ENCODE results near the gene PHLDB1.
"Not testable (repeated sequence)": the region's sequence is repeated elsewhere in the genome, so short reads cannot be mapped to it uniquely, and the experiment has no call there.

The PHLDB1 gene

DNA sequence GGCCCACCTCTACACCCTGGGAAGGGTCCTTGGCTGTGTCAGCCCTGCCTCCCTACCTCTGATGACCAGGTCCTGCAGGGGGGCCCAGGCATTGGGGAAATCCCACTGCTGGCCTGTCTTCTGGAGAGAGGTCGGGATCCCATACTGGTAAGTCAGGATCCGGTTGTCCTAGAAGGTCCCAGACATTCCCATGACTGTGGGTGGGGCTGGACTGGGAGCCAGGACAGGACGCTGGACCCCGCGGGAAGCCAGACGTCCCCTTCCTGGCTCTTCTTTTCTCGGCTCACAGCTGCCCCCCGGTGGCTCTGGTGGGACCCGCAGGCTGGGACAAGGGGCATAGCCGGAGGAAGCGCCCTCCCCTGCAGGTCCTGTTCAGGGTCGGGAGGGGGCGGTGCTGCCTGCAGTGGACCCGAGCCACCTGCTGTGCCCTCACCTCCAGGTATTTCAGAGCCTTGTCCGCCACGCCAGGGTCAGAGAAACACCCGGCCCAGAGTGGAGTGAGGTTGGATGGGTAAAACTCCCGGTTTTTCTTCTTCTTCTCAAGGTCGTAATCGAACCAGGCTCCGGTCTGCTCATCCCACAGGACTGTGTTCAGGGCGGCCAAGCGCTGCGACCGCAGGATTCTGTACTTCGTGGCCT is 52.0 kb downstream of the PHLDB1 start:
- peak; percentile 84 for DNase-seq (ENCODE audit: low read depth)

DNA sequence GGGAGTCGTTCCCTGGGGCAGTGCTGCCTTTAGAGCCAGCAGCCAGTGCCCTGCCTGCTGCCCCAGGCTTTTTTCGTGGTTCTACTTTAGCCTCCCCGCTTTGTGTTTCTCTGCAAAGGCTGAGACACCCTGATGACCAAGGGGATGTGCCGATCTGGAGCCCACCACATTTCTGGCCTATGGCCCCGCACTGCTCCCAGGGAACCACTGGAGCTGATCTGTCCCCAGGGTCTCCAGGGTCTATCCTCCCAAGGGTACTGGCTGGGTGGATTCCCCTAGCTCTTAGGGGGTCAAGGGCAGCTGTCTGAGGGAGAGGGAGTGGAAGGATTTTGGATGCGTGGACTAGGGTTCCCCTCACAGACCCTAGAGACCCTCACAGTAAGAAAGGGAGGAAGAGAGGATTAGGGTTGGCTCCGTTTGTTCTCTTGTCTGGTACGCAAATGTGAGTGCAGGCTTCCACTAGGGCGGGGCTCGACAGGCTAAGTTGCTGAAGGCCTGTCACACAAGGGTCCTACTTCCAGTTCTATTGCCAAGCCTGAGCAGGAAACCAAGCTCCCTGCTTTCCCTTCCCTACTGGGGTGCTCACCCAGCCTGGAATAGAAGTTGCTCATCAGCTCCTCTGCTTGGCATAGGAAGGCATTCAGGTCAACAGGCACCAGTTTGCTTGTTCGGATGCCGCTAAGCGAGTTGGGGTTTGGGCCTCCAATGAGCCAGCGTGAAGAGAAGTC is 52.7 kb downstream of the PHLDB1 start:
- no peak for DNase-seq (ENCODE audit: low read depth)

DNA sequence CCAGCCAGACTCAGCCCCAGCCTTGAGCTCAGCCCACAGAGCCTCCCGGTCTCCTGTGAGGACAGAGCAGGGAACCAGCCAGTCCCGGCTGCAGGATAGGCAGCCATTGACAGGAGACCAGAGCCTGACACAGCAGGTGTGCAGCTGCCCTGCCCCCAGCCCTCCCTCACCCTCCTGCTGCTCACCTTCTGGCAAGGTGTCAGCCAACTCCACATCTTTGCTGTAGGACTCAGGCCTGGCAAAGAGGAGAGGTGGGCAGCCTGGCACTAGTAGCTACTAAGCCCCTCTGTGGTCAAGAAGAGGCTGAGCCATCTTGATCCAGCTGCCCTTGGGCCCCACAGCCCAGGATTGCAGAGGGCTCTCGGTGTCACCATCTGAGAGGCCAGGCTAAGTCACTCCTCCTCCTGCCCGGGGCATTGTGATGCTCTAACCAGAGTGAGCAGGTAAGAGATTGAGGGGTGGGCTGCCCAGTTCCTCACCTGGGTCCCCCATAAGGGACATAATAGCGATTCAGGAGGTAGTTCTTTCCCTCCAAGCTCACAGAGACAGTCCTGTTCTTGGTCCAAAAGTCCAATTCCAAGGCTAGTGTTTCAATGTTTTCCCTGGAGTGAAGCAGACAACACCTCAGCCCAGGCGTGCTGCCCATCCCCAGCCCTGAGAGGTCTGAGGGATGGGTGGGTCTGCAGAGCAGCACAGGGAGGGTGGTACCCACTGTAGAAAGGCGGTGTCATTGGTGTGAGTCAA is 53.4 kb downstream of the PHLDB1 start:
- no peak for DNase-seq (ENCODE audit: low read depth)

DNA sequence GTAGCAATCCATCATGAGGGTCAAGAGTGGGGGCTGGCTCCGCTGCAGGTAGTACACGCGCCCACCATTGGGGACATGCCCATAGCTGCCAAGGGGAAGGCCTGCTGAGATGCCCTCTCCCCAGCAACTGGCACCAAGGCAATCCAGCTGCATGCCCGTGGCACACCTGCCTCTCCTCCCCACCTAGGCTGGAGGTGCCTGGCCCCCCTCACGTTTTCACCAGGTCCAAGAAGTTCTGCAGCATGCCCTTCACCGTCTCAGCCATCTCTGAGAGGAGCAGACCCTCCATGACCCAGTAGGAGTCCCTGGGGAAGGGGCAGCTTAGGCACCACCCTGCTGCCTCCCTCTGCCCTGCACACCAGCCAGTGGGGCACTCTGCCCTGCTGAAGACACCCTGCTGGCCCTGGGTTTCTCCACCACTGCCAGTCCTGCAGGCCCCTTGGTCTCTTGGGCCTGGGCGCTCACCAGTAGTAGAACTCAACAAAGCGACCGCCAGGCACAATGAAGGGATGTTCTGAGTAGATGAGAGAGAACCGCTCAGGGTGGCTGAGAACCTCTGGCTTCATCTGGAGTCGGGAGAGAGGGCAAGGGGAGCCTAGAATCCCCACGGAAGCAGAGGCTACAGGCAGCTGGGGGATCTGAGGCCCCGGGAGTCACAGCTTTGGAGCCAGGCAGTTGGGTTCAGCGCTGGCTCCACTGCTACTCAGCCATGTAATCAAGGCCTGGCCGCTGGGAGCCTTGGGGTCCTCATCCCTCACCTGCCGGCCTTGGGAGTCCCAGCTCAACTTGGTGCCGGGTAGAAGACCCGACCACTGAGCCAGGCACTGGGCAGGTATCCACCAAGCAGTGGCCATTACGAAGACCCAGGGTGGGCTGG is 54.2 kb downstream of the PHLDB1 start:
- DNase-seq (ENCODE audit: low read depth): no peak

DNA sequence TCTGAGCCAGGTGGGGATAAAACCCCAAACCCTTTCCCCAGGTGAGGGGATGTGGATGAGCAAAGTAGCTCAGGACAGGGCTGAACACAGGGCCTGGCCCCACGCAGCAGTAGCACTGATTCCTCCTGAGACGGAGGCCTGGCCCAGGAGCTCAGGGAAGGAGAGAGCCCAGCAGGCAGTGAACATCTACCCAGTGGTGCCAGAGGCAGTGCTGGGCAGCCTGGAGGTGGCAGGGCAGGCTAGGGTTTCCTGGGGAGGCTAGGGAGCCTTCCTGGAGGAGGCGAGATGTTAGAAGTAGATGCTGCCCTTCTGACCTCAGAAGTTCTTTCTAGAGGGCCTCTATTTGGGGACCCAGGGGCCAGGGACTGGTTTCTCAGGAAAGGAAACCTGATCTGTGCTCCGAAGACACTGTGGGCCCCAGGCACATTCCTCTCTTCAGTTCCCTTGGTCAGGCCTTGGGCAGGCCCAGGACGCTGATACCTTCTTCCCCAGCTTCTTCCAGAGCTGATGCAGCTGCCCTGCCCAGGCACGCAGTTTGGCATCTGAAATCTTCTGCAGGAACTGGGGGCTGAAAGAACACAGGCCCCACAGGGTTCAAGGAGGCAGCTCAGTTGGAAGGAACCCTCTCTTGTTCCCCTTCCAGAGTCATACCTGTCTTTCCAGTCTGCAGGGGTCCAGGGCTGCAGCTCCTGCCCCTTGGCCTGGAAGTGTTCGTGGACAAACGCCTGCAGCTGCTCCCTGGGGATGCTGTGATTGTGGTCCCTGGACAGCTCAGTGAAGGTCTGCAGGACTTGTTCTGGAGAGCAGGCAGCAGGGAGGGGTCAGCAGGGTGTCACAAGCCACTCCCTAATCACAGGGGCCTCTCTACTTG is 55.2 kb downstream of the PHLDB1 start:
- DNase-seq (ENCODE audit: low read depth): no peak

DNA sequence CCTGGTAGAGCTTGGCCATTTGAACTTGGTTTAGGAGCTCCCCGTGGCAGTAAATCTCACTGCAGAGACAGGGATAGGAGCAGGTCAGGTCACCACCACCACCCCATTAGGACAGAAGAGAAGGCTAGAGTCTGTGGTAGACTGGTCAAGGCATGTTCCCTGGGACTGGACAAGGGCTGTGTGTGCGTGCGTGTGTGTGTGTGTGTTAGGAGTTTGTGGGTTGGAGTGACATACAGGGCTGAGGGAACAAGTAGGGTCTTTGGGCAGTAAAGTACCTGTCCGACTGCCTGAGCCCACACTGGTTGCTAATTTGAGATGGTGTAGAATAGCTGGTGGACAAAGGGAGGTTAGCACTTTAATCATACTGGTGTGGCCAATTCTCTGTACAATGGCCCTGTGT is 56.0 kb downstream of the PHLDB1 start:
- no peak for DNase-seq (ENCODE audit: low read depth)

DNA sequence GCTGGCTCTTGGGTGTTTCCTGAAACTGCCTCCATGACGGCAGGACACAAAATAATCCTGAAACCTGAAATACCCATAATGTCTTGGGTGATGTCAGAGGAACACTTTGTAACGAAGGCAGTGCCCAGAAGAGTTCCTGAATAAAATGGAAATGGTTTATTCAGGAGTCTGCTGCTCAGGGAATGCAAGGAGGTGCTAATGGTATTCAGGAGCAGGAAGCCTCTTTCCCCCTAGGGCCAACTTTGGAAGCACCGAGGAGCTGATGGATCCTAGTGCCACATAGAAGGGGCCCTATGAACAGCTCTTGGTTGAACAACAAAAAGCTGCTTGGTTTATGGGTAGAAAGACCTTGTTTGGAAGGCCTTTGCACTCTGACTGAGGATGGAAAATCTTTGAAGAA is 56.5 kb downstream of the PHLDB1 start:
- DNase-seq (ENCODE audit: low read depth): no peak

DNA sequence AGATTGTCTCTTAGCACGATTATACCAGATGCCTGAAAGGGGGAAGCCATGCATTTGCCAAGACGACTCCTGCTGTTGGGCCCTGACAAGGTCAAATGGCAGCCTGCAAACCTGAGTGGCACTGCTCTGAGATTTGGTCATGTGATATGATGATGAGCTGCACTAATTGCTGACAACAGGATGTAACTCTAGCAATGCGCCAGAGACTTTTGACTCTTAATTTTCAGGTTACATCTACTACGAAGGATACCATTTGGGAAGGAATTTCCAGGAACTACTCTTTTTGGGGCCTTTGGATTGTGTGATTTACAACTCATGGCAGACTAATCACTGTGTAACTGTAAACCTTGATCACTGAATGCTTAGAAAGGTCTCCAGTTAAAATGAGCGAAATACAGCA is 59.0 kb downstream of the PHLDB1 start:
- DNase-seq (ENCODE audit: low read depth): no peak

DNA sequence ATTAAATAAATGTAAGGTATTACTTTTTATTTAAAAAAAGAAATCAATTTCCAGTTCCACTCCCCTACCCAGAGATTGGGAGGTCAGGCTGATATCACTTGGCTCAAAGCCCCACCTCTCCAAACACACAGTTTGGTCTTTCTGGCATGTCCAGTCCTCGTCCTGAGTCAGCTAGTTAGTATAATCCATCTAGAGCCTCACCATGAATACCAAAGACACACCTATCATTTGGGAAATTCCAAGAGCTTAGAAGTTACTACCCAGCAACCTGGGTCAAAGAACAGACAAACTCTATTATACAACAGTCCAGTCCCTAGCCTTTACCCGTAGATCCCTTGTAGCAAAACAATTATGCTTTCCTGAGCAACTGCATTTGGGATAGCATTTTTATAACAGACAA is 62.6 kb downstream of the PHLDB1 start:
- DNase-seq (ENCODE audit: low read depth): no peak

DNA sequence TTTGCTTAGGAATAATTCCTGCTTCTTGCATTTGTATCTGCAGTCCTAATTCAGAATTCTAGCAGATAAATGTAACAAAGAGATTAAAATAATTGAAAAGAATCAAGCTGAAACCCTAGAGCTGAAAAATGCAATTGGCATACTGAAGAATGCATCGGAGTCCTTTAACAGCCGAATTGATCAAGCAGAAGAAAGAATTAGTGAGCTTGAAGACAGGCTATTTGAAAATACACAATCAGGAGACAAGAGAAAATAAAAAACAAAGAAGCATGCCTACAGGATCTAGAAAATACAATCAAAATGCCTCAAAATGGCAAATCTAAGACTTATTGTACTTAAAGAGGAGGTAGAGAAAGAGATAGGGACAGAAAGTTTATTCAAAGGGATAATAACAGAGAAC is 63.8 kb downstream of the PHLDB1 start:
- DNase-seq (ENCODE audit: low read depth): no peak

DNA sequence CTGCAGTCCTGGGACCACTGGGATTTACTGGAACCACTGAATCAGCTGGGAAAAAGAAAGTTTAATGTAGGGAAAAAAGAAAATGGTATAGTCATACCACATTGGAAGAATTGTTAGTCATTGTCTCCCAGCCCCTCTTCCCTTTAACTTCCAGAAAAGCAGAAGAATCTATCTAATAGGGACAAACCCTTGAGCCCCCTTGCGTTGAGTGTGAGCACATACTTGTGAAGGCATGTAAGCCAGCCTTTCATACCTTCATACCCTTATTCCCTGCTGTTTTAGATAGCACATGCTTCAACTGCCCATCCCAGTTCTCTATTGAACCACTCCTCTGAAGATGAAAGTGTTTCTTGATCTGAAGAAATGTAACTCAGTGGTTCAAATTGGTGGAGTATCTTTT is 65.4 kb downstream of the PHLDB1 start:
- DNase-seq (ENCODE audit: low read depth): no peak

DNA sequence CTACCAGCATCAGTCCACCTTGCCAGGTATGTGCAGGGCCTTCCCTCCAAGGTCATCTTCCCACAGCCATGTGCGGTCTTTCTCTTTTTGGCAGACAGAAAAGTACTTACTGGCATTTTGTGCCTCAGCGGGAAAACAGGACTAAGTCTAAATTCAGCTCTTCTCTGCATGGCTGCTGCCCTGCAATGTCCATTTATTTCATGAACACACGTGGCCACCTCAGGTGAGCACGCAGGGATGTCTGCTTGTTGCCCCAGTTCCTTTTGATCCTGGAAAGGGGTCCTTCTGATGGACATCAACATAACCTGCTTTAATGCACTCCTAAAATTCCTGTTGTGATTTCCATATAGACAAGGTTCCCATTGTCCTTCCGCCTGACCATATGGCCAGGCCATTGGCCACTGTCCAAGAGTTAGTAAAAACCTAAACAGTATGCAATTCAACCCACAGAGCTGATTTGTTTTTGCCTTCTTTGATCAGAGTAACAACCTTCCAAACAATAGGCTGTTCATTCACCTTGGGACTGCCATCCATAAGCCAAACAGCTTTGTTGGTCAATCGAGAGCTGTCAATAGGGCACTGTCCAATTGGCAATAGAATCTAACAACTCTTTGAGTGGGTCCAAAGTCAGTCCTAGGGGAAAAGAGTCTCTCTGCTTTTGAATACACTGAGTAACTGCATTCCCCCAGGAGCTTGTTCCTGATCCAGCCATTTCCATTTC is 66.1 kb downstream of the PHLDB1 start:
- DNase-seq (ENCODE audit: low read depth): no peak

DNA sequence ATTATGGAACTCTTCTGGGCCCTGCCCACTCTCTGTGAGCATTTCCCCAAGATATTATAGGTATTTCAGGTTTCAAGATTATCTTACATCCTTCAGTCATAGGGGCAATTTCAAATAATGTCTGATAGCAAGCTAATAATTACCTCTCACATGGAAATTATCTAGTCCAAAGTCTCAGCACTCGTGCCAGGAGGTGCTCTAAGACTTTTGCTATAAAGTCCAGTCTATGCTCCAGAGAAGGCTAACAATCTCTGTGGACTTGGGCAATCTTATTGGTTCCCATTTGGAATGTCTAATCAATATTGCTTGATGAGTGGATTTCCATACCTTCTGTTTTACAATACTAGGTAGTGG is 66.6 kb downstream of the PHLDB1 start:
- no peak for DNase-seq (ENCODE audit: low read depth)

DNA sequence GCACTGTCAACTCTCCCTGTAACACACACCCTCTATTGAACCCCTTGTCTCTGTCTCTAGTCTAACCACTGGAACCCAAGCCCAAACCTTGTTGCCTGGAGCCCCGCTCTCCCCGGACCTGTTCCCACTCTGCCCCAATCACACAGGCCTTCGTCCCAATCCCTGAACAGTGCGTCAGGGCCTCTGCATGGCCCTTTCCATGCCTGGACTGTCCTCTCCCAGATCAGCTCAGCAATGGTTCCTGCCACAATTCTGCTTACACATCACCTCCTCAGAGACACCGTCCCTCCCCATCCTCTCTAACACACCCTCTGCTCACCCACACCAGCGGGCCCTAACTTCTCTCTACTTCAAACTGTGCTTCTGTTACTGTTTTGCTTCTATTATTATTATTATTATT is 70.6 kb downstream of the PHLDB1 start:
- DNase-seq (ENCODE audit: low read depth): no peak

DNA sequence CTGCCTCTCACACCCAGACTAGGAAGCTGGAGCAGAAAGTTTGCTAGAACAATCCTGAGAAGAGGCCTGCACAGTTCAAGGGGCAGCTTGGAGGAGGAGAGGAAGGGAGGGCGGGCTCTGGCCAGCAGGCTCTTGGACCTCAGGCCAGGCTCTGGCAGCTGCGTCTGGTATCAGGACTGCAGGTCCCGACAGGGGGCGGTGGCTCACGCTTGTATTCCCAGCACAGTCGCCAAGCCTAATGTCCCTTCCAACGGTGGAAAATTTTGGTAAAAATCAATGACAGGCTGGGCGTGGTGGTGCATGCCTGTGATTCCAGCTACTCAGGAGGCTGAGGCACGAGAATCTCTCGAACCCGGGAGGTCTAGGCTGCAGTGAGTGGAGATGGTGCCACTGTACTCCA is 71.5 kb downstream of the PHLDB1 start:
- not testable (repeated sequence) for DNase-seq (ENCODE audit: low read depth)

DNA sequence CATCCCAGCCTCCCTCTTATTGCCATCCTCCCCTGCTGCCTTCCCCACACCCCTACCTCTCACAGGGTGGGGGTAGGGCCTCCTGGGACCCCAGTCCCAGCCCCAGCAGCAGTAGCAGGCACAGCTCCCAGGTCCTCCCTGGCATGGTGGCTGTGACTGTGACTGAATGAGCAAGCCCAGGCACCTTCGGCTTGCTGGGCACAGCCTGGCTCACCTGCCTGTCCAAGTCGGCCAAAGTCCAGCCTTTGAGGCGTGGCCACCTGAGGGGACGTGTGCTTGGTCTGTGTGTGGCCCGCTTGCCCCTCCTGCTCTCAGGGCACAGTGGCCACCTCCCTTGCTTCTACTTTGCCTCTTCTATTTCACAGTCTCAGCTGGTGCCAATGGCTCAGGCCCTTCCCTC is 72.1 kb downstream of the PHLDB1 start, which contains the start of gene TREH:
Gene TREH, minus strand, starts transcription at position 168 of the 400 bp plus-strand sequence. Its CDS starts 23 bp downstream, at position 145.
- DNase-seq (ENCODE audit: low read depth): no peak

DNA sequence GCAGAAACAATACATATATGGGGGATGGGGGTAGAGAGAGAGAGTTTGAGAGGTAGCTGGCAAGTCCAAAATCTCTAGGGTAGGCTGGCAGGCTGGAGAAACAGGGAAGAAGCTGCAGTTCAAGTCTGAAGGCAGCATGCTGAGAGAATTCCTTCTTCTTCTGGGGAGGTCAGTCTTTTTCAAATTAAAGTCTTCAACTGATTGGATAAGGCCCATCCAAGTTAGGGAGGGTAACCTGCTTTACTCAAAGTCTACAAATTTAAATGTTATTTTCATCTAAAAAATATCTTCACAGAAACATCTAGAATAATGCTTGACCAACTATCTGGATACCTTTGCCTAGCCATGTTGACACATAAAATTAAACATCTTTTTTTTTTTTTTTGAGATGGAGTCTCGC is 75.0 kb downstream of the PHLDB1 start:
- DNase-seq (ENCODE audit: low read depth): no peak

DNA sequence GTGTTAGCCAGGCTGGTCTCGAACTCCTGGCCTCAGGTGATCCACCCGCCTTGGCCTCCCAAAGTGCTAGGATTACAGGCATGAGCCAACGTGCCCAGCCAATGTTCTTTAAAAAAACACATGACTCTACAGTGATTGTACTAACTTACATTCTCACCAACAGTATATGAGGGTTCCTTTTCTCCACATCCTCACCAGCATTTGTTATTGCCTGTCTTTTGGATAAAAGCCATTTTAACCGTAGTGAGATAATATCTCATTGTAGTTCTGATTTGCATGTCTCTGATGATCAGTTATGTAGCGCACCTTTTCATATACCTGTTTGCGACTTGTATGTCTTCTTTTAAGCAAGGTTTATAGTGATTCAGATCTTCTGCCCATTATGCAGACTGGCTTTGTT is 75.5 kb downstream of the PHLDB1 start:
- DNase-seq (ENCODE audit: low read depth): not testable (repeated sequence)

DNA sequence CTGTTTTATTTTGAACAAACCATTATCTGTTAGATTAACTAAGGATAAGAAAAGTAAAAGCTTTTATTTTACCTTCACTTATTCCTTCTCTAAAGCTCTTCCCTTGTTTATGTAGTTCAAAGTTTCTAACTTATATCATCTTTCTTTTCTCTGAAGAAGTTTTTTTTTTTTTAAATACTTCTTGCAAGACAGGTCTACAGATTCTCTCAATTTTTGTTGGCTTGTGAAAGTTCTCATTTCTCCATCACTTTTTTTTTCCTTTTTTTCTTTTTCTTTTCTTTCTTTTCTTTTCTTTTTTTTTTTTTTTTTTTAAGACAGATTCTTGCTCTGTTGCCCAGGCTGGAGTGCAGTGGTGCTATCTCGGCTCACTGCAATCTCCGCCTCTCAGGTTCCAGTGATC is 76.8 kb downstream of the PHLDB1 start:
- no peak for DNase-seq (ENCODE audit: low read depth)

DNA sequence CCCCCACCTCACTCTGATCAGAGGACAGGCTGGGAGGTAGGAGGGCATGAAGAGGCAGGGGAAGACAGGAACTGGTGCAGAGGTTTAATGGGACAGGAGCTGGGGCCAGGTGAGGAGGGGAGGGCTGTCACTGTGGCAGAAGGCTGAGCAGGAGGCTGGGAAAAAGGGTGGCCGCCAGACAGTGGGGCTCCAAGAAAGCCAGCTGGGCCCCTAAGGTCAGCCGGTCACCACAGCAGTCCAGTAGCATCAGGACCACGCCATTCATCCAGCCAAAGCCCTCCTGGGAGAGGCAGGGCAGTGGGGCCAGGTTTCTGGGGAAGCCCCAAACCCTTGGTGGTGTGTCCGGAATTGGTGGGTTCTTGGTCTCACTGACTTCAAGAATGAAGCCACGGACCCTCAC is 80.5 kb downstream of the PHLDB1 start:
- DNase-seq (ENCODE audit: low read depth): no peak

DNA sequence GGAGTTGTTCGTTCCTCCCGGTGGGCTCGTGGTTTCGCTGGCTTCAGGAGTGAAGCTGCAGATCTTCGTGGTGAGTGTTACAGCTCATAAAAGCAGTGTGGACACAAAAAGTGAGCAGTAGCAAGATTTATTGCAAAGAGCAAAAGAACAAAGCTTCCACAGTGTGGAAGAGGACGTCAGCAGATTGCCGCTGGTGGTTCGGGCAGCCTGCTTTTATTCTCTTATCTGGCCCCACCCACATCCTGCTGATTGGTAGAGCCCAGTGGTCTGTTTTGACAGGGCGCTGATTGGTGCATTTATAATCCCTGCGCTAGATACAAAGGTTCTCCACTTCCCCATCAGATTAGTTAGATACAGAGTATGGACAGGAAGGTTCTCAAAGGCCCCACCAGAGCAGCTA is 80.9 kb downstream of the PHLDB1 start:
- DNase-seq (ENCODE audit: low read depth): not testable (repeated sequence)

Measured in activated T-cell treated with anti-CD3 and anti-CD28 coated beads for 24 hours (primary cell).